H1 (cell line): ENCODE results near the gene MSN. TPM values are rescaled to one million over a fixed set of nuclear protein-coding genes. Genes with fewer than 3 reads are reported as not detected.

ENCODE experiments used
- CTCF ChIA-PET: fragments of 300-600 bp; sonication (Branson Sonifier 250); formaldehyde crosslinking; loops from one replicate; lab custom pipeline; 2021; ENCODE audit not compliant: partially characterized antibody; lab: Charles Lee
- POLR2A ChIA-PET: fragments of 300-600 bp; sonication (Branson Sonifier 250); formaldehyde crosslinking; loops from one replicate; lab custom pipeline; 2021; ENCODE audit warnings: inconsistent platforms; ENCODE audit not compliant: partially characterized antibody; lab: Charles Lee
- DNase-seq, 2 experiments: peaks; one replicate each; pipeline versions ENCODE4 v3.0.0 to v3.0.0-alpha.2; 2010 to 2022; ENCODE audit warnings: low spot score in 2 of 2, low read depth in 1 of 2, mixed read lengths in 1 of 2
- FAIRE-seq: peaks from 2 replicates; lab custom pipeline; 2011; peaks lifted over from hg19 to GRCh38; lab: Jason Lieb, UNC
- H2AFZ ChIP-seq: 2 replicates; pipeline ENCODE4 v1.8.1; 2012; ENCODE audit warnings: low read length, inconsistent platforms
- H2AK5ac ChIP-seq: 2 replicates; pipeline ENCODE4 v1.6.1; 2013; ENCODE audit warnings: low read depth, low read length
- H2BK120ac ChIP-seq: replicated peaks from 2 replicates; pipeline ENCODE3; 2013; ENCODE audit warnings: low read depth, low read length, inconsistent platforms
- H2BK12ac ChIP-seq: 2 replicates; pipeline ENCODE4 v1.6.1; 2013; ENCODE audit warnings: low read depth, low read length
- H2BK15ac ChIP-seq: 2 replicates; pipeline ENCODE4 v1.6.1; 2013; ENCODE audit warnings: low read length
- H2BK20ac ChIP-seq: 2 replicates; pipeline ENCODE4 v1.6.1; 2013; ENCODE audit warnings: low read length
- H2BK5ac ChIP-seq: 2 replicates; pipeline ENCODE4 v1.6.1; 2013; ENCODE audit warnings: low read depth, low read length
- H3K14ac ChIP-seq: 2 replicates; pipeline ENCODE4 v1.6.1; 2013; ENCODE audit warnings: inconsistent platforms; ENCODE audit not compliant: insufficient read length
- H3K18ac ChIP-seq: 2 replicates; pipeline ENCODE4 v1.6.1; 2013; ENCODE audit warnings: low read length; ENCODE audit errors: extremely low read depth
- H3K23ac ChIP-seq: 2 replicates; pipeline ENCODE4 v1.6.1; 2013; ENCODE audit warnings: inconsistent platforms; ENCODE audit not compliant: insufficient read length
- H3K23me2 ChIP-seq: 2 replicates; pipeline ENCODE4 v1.6.1; 2013; ENCODE audit warnings: low read depth, low read length
- H3K27ac ChIP-seq: 2 replicates; pipeline ENCODE4 v1.6.1; 2011; ENCODE audit warnings: low read depth, low read length, inconsistent platforms
- H3K27me3 ChIP-seq, 4 experiments: replicated peaks in 1 of 4; 1 replicate in 1 of 4; 2 replicates in 3 of 4; pipeline versions ENCODE4 v1.6.1 to v1.8.1; 2011 to 2013; ENCODE audit warnings: low read length in 3 of 4, mild to moderate bottlenecking in 3 of 4, inconsistent platforms in 2 of 4, mixed read lengths in 2 of 4, moderate library complexity in 1 of 4; ENCODE audit not compliant: control insufficient read depth in 3 of 4, insufficient read depth in 3 of 4; ENCODE audit errors: extremely low read depth in 1 of 4
- H3K36me3 ChIP-seq, 4 experiments: 2 replicates each; pipeline versions ENCODE4 v1.6.1 to v1.8.1; 2011 to 2013; ENCODE audit warnings: mild to moderate bottlenecking in 4 of 4, low read length in 3 of 4, moderate library complexity in 2 of 4, control low read depth in 1 of 4, inconsistent platforms in 1 of 4; ENCODE audit not compliant: insufficient read depth in 4 of 4, control insufficient read depth in 2 of 4
- H3K4ac ChIP-seq: replicated peaks from 2 replicates; pipeline ENCODE3; 2013; ENCODE audit warnings: low read length, low read depth, mixed read lengths, inconsistent platforms; ENCODE audit not compliant: insufficient read length
- H3K4me1 ChIP-seq, 4 experiments: replicated peaks in 1 of 4; 1 replicate in 1 of 4; 2 replicates in 3 of 4; pipeline versions ENCODE4 v1.6.1 to v1.8.1; 2011 to 2013; ENCODE audit warnings: low read length in 3 of 4, inconsistent platforms in 2 of 4, mixed read lengths in 1 of 4; ENCODE audit not compliant: insufficient read depth in 4 of 4, control insufficient read depth in 3 of 4
- H3K4me2 ChIP-seq, 2 experiments: 2 replicates each; pipeline versions ENCODE4 v1.6.1 to v1.8.1; 2011 to 2013; ENCODE audit warnings: low read depth in 2 of 2, low read length in 2 of 2, control low read depth in 1 of 2, inconsistent platforms in 1 of 2, mild to moderate bottlenecking in 1 of 2; ENCODE audit not compliant: insufficient read depth in 1 of 2
- H3K4me3 ChIP-seq, 4 experiments: fragments of 200-600, 300-600 bp in 1 of 4; sonication (generic), shearing (Covaris generic), sonication (Bioruptor Twin) in 1 of 4; 2 replicates each; pipeline versions ENCODE4 v1.5.1 to v1.8.1; 2011 to 2016; ENCODE audit warnings: low read length in 4 of 4, low read depth in 3 of 4, control low read depth in 2 of 4, inconsistent platforms in 2 of 4, mild to moderate bottlenecking in 2 of 4, mixed read lengths in 1 of 4, moderate library complexity in 1 of 4; ENCODE audit not compliant: insufficient read depth in 2 of 4; ENCODE audit errors: extremely low read depth in 1 of 4
- H3K56ac ChIP-seq: replicated peaks from 2 replicates; pipeline ENCODE3; 2013; ENCODE audit warnings: low read depth, mild to moderate bottlenecking, mixed read lengths, low read length, inconsistent platforms; ENCODE audit not compliant: insufficient read length
- H3K79me1 ChIP-seq: 2 replicates; pipeline ENCODE4 v1.6.1; 2013; ENCODE audit warnings: low read depth, low read length, control low read depth
- H3K79me2 ChIP-seq, 2 experiments: 2 replicates each; pipeline versions ENCODE4 v1.6.1 to v1.8.1; 2012 to 2013; ENCODE audit warnings: low read length in 2 of 2, mild to moderate bottlenecking in 2 of 2, inconsistent platforms in 1 of 2; ENCODE audit not compliant: insufficient read depth in 2 of 2, control insufficient read depth in 1 of 2
- H3K9ac ChIP-seq, 4 experiments: replicated peaks in 1 of 4; 1 replicate in 1 of 4; 2 replicates in 3 of 4; pipeline versions ENCODE4 v1.6.1 to v1.8.1; 2011 to 2013; ENCODE audit warnings: low read depth in 3 of 4, low read length in 3 of 4, control low read depth in 2 of 4, mild to moderate bottlenecking in 2 of 4, moderate library complexity in 2 of 4, inconsistent platforms in 1 of 4; ENCODE audit errors: extremely low read depth in 1 of 4
- H3K9me3 ChIP-seq, 2 experiments: 2 replicates each; pipeline versions ENCODE4 v1.6.1 to v1.8.1; 2012 to 2013; ENCODE audit warnings: mild to moderate bottlenecking in 2 of 2, moderate library complexity in 2 of 2, control low read depth in 1 of 2, inconsistent platforms in 1 of 2, low read depth in 1 of 2, low read length in 1 of 2, mixed read lengths in 1 of 2; ENCODE audit not compliant: insufficient read depth in 2 of 2
- H4K20me1 ChIP-seq, 2 experiments: replicated peaks in 1 of 2; 2 replicates each; pipeline versions ENCODE3 to v1.8.1; 2011 to 2013; ENCODE audit warnings: inconsistent platforms in 2 of 2, low read length in 2 of 2, mild to moderate bottlenecking in 1 of 2; ENCODE audit not compliant: insufficient read depth in 2 of 2, control insufficient read depth in 1 of 2
- H4K5ac ChIP-seq: 2 replicates; pipeline ENCODE4 v1.6.1; 2013; ENCODE audit warnings: low read length, low read depth, mixed read lengths, inconsistent platforms; ENCODE audit not compliant: insufficient read length
- H4K8ac ChIP-seq: 2 replicates; pipeline ENCODE4 v1.8.0; 2013; ENCODE audit warnings: mild to moderate bottlenecking, moderate library complexity, low read length, inconsistent platforms; ENCODE audit not compliant: insufficient read depth; ENCODE audit errors: extremely low read depth
- H4K91ac ChIP-seq: replicated peaks from 2 replicates; pipeline ENCODE3; 2013; ENCODE audit warnings: low read length, mixed read lengths, inconsistent platforms; ENCODE audit not compliant: insufficient read length
- CBX8 ChIP-seq: fragments of 300-800, 300-1000 bp; sonication (generic); IDR thresholded peaks from 2 replicates; pipeline ENCODE4 v1.7.1; 2016; ENCODE audit warnings: low read depth, low read length, borderline replicate concordance
- EZH2 ChIP-seq: fragments of 200-600 bp; sonication (generic); IDR thresholded peaks from 2 replicates; pipeline ENCODE4 v1.7.1; 2012; ENCODE audit warnings: low read depth, mild to moderate bottlenecking, moderate library complexity, low read length, inconsistent platforms; ENCODE audit not compliant: severe bottlenecking
- RNF2 ChIP-seq: fragments of 200-900, 300-1000 bp; sonication (generic); IDR thresholded peaks from 2 replicates; pipeline ENCODE4 v1.7.1; 2016; ENCODE audit warnings: borderline replicate concordance, low read depth, mild to moderate bottlenecking, antibody characterized with exemption, low read length; ENCODE audit not compliant: poor library complexity, severe bottlenecking; ENCODE audit errors: missing control alignments
- polyA plus RNA-seq, 7 experiments: library from polyadenylated mRNA; depleted of rRNA in 3 of 7; stranded (reverse) in 5 of 7; unstranded in 2 of 7; fragments of >200 nt in 5 of 7; fragments of 200-250 nt in 2 of 7; gene quantifications; 1 replicate in 5 of 7; 2 replicates in 1 of 7; 4 replicates in 1 of 7; pipeline versions ENCODE4 v1.2.1 to v1.2.3, GENCODE V29; 2011 to 2013; ENCODE audit warnings: missing spikeins in 2 of 7, mixed read lengths in 2 of 7
- total RNA-seq: library from RNA; stranded (reverse); fragmentation: NEBNext Ultra II Directional; extraction: Animal tissue kit (Norgen Biotek cat#: 25700); gene quantifications from 2 replicates; pipeline ENCODE4 v1.2.1, GENCODE V29; 2021

MSN gene
- total and polyA plus RNA-seq, 2 of the 8 experiments (the other 6 are each of a cell fraction or from before 2014, with no cell fraction given): 112 to 133 TPM

DNA sequence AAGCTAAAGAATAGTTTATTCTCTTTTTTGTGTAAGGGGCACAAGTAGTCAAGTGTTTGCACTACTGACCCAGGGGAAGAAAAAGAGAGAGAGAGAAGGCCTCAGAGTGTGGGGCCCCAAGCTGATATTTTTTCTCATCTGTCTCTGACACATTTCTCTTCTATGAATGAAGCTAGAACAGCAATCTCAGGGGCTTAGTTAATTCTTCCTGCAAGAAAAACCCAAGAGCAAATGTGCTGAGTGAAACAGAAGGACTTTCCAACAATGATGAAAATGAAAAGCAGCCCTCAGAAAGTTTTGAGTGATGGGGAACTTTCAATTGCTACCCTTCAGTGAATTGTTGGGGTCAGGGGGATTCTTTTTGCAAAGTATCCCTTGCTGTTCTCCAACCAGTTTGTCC is 9.2 kb upstream of the MSN start:
- Histone ChIP-seq H3K36me3 (no peaks in the 10 kb centered on the region), H3K9me3 (no peaks in the 10 kb centered on the region), H3K79me1 (no peaks in the 10 kb centered on the region), H3K18ac (no peak overlapping the region), H2BK5ac (no peak overlapping the region), H3K4me2 (no peak overlapping the region), H3K56ac (no peak overlapping the region), H3K4me3 (no peak overlapping the region), H3K27ac (no peak overlapping the region), H2BK20ac (no peak overlapping the region), H3K9ac (no peak overlapping the region), H2BK12ac (no peak overlapping the region), H2AFZ (no peak overlapping the region), H4K91ac (no peak overlapping the region), H4K8ac (no peak overlapping the region), H3K4me1 (no peaks in the 10 kb centered on the region), H3K27me3 (no peaks in the 10 kb centered on the region), H3K23ac (no peak overlapping the region), H2BK15ac (no peak overlapping the region), H3K79me2 (no peaks in the 10 kb centered on the region), H2AK5ac (no peak overlapping the region), H3K4ac (no peak overlapping the region), H3K23me2 (no peaks in the 10 kb centered on the region; the same call in 1 of the 2 replicates), H4K5ac (no peak overlapping the region), H3K14ac (no peak overlapping the region), H4K20me1 (no peaks in the 10 kb centered on the region), H2BK120ac (no peak overlapping the region)
- no peak for DNase-seq
- FAIRE-seq: no peak
- TF ChIP-seq EZH2 (no peak), RNF2 (no peak), CBX8 (no peak)
- ChIA-PET CTCF (interaction anchor here (1.5 kb wide), 1 partner anchor 9 kb away, joined by 4 read pairs; the partner anchor contains the start of gene MSN), POLR2A (interaction anchor here (1.4 kb wide), 1 partner anchor 10 kb away, joined by 7 read pairs; no protein-coding TSS in a partner anchor)
